ENCODE measurements around the gene CDH4. TPM values are rescaled to one million over a fixed set of nuclear protein-coding genes. Genes with fewer than 3 reads are reported as not detected.

The CDH4 gene
- total RNA-seq, 3 donors from 2014 or later (not counting 1 experiment from before 2014, with no cell fraction given), result 0.18 TPM; not detected in 2

DNA sequence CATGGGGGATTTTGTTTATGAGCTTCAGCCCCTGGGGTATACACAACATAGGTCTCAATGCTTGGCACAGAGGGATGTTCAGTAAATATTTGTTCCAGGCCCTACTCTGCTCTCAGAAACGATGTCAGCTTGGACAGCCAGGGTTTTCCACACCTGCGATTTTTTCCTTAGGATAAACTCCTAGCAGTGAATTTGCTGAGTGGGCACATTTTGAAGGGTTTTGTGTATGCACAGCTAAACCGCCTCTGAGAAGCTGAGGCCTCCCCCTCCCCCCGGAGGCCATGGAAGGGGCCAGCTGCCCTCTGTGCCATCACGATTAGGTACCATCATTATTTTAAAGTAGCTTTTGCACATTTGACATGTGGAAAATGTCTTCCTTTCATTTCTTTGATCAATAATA is 614.1 kb downstream of the CDH4 start:
- Histone ChIP-seq H3K9me3 (ENCODE audit: control insufficient read depth, insufficient read depth, low read length) (peaks cover 19% of the 10 kb centered on the region), H3K27ac (ENCODE audit: low read length) (no peak overlapping the region), H3K4me3 (ENCODE audit: low read length) (no peak overlapping the region), H3K36me3 (ENCODE audit: control insufficient read depth, insufficient read depth, low read length) (no peaks in the 10 kb centered on the region), H3K4me1 (ENCODE audit: control insufficient read depth, insufficient read depth, low read length) (no peaks in the 10 kb centered on the region), H3K27me3 (ENCODE audit: control insufficient read depth, insufficient read depth, low read length) (no peaks in the 10 kb centered on the region)
- ATAC-seq, result no peak
- intact Hi-C loops (cut with micrococcal nuclease), result no loop called here
- peaks cover 10 to 11% of the 10 kb centered on the region in 2 donors for H3K9me3 Mint-ChIP-seq
- no peaks in the 10 kb centered on the region for H3K36me3 Mint-ChIP-seq
- no peak overlapping the region for H3K4me3 Mint-ChIP-seq
- H3K27ac Mint-ChIP-seq, result no peak overlapping the region
- H3K27me3 Mint-ChIP-seq (ENCODE audit: low read depth in 2 of 2), result no peaks in the 10 kb centered on the region
- TF ChIP-seq, protein P1, sequence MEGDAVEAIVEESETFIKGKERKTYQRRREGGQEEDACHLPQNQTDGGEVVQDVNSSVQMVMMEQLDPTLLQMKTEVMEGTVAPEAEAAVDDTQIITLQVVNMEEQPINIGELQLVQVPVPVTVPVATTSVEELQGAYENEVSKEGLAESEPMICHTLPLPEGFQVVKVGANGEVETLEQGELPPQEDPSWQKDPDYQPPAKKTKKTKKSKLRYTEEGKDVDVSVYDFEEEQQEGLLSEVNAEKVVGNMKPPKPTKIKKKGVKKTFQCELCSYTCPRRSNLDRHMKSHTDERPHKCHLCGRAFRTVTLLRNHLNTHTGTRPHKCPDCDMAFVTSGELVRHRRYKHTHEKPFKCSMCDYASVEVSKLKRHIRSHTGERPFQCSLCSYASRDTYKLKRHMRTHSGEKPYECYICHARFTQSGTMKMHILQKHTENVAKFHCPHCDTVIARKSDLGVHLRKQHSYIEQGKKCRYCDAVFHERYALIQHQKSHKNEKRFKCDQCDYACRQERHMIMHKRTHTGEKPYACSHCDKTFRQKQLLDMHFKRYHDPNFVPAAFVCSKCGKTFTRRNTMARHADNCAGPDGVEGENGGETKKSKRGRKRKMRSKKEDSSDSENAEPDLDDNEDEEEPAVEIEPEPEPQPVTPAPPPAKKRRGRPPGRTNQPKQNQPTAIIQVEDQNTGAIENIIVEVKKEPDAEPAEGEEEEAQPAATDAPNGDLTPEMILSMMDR (IDR thresholded peaks at IDR 0.05), result no peak
- DNase-seq, result no peak
- H3K4me1 Mint-ChIP-seq, result peaks cover 0 to 10% of the 10 kb centered on the region in 2 donors
- 88% methylated on average over 3 of the region's 5 CpGs for WGBS (ENCODE audit: insufficient coverage)

DNA sequence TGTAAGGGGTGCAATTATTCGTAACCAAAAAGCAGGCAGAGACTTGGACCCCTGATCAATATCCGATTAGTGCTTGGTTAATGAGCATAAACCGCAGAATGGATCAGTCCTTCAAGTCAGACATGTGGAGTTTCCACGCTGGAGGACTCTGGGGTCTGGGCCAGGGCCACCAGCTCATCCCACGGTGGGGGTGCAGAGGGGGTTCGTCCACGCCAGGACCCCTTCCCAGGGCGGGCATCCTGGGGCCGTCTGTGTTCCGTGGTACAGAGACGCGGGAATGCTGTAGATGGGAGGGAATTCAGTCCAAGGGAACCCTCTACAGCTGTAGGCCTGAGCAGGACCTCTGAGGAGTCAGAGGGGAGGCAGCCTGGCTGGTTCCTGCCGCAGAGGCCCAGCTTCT is 615.9 kb downstream of the CDH4 start:
- H3K4me3 ChIP-seq (ENCODE audit: low read length), result no peak overlapping the region
- no peaks in the 10 kb centered on the region for H3K27me3 ChIP-seq (ENCODE audit: control insufficient read depth, insufficient read depth, low read length)
- intact Hi-C loops (cut with micrococcal nuclease), result no loop called here
- Mint-ChIP-seq H3K9me3 (peaks cover 10 to 11% of the 10 kb centered on the region in 2 donors), H3K4me3 (no peak overlapping the region), H3K27ac (no peak overlapping the region), H3K4me1 (peaks cover 0 to 6% of the 10 kb centered on the region in 2 donors), H3K36me3 (no peaks in the 10 kb centered on the region), H3K27me3 (ENCODE audit: low read depth in 2 of 2) (peaks cover 0 to 2% of the 10 kb centered on the region in 2 donors)
- H3K9me3 ChIP-seq (ENCODE audit: control insufficient read depth, insufficient read depth, low read length), result peaks cover 19% of the 10 kb centered on the region
- H3K36me3 ChIP-seq (ENCODE audit: control insufficient read depth, insufficient read depth, low read length), result no peaks in the 10 kb centered on the region
- TF ChIP-seq, protein P1 (IDR thresholded peaks at IDR 0.05), result no peak
- H3K4me1 ChIP-seq (ENCODE audit: control insufficient read depth, insufficient read depth, low read length), result no peaks in the 10 kb centered on the region
- DNase-seq (no peak), ATAC-seq (no peak)
- 89% methylated on average over 13 of the region's 13 CpGs for WGBS (ENCODE audit: insufficient coverage)
- H3K27ac ChIP-seq (ENCODE audit: low read length), result no peak overlapping the region

DNA sequence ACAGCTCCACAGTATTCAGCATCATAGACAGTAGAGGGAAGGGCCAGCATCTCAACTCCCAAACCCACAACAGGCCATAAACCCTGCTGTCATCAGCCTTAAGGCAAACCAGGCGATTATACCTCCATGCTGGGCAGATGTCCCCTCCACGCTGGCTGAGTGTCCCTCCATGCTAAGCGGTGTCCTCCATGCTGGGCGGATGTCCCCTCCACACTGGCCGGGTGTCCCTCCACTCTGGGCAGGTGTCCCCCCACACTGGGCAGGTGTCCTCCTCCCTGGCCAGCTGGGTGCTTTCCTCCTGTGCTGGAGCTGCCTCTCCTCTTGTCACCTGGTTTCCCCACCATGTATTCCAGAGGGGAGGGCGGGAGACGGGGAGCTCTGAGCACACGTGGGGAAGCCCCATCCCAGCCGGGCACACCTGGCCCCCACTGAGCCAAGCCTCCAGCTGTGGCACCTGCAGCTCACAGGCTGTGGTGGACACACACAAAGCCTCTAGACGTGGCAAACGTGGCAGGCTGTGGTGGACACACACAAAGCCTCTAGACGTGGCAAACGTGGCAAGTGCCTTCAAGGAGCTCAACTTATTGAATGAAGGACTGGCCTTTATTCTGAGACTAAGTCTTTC is 616.5 kb downstream of the CDH4 start:
- H3K9me3 Mint-ChIP-seq, result peaks cover 10 to 11% of the 10 kb centered on the region in 2 donors
- WGBS (ENCODE audit: insufficient coverage), result 83% methylated on average over 13 of the region's 13 CpGs
- intact Hi-C loops (cut with micrococcal nuclease), result no loop called here

More for the DNA sequence above, 616.5 kb downstream of the CDH4 start:
- H3K36me3 ChIP-seq (ENCODE audit: control insufficient read depth, insufficient read depth, low read length), result no peaks in the 10 kb centered on the region
- H3K27ac Mint-ChIP-seq, result no peak overlapping the region
- H3K9me3 ChIP-seq (ENCODE audit: control insufficient read depth, insufficient read depth, low read length), result peaks cover 17% of the 10 kb centered on the region
- H3K4me3 Mint-ChIP-seq, result no peak overlapping the region
- no peaks in the 10 kb centered on the region for H3K4me1 ChIP-seq (ENCODE audit: control insufficient read depth, insufficient read depth, low read length)
- H3K4me3 ChIP-seq (ENCODE audit: low read length), result no peak overlapping the region
- DNase-seq (no peak), ATAC-seq (no peak)
- TF ChIP-seq, protein P1 (IDR thresholded peaks at IDR 0.05), result no peak
- no peak overlapping the region for H3K27ac ChIP-seq (ENCODE audit: low read length)
- no peaks in the 10 kb centered on the region for H3K27me3 ChIP-seq (ENCODE audit: control insufficient read depth, insufficient read depth, low read length)
- H3K27me3 Mint-ChIP-seq (ENCODE audit: low read depth in 2 of 2), result peaks cover 0 to 2% of the 10 kb centered on the region in 2 donors
- H3K36me3 Mint-ChIP-seq, result no peaks in the 10 kb centered on the region
- peaks cover 0 to 6% of the 10 kb centered on the region in 2 donors for H3K4me1 Mint-ChIP-seq
